ENCODE data around the gene FUZ.

GRCh38 chr19:49790866-49791265 is 22.2 kb downstream of the FUZ start:
- no peak for TF ChIP-seq CTCF (IDR thresholded peaks at IDR 0.05)
- no peak for TF ChIP-seq POLR2A (IDR thresholded peaks at IDR 0.05)
